SK-N-SH treated with all-trans-retinoic acid at 6 μM for 48 hours (cell line): ENCODE results near the gene GPATCH3.

Experiments
- ATAC-seq: fragments of 200-7000 bp; cut with Tn5 transposase; 3 replicates; pipeline ENCODE4 v1.9.1; 2020; ENCODE audit warnings: mild to moderate bottlenecking, moderate library complexity
- ARNTL ChIP-seq: fragments of 450-650 bp; formaldehyde crosslinking; IDR thresholded peaks from 2 replicates; pipeline ENCODE4 v1.5.0; 2020; ENCODE audit warnings: low read depth, mild to moderate bottlenecking, moderate library complexity, borderline replicate concordance
- CREB5 ChIP-seq: fragments of 250-450 bp; sonication (Bioruptor Pico); IDR thresholded peaks from 2 replicates; pipeline ENCODE4 v1.5.1; 2020; ENCODE audit warnings: low read depth, mild to moderate bottlenecking, moderate library complexity
- CSDC2 ChIP-seq: fragments of 250-450 bp; sonication (Bioruptor Pico); IDR thresholded peaks from 2 replicates; pipeline ENCODE4 v1.5.0; 2020; ENCODE audit warnings: mild to moderate bottlenecking, moderate library complexity
- ESRRG ChIP-seq: fragments of 250-450 bp; sonication (Bioruptor Pico); IDR thresholded peaks from 2 replicates; pipeline ENCODE4 v1.6.1; 2021; ENCODE audit warnings: mild to moderate bottlenecking
- GLIS3 ChIP-seq: fragments of 250-450 bp; sonication (Bioruptor Pico); IDR thresholded peaks from 2 replicates; pipeline ENCODE4 v1.5.0; 2020; ENCODE audit warnings: mild to moderate bottlenecking, moderate library complexity
- ISL1 ChIP-seq: fragments of 250-450 bp; sonication (Bioruptor Pico); IDR thresholded peaks from 2 replicates; pipeline ENCODE4 v2.1.2; 2022; ENCODE audit warnings: mild to moderate bottlenecking, moderate library complexity
- OSR1 ChIP-seq: fragments of 250-450 bp; sonication (Bioruptor Pico); IDR thresholded peaks from 2 replicates; pipeline ENCODE4 v1.8.0; 2022; ENCODE audit warnings: moderate library complexity, mild to moderate bottlenecking, inconsistent platforms
- PATZ1 ChIP-seq: fragments of 250-450 bp; sonication (Bioruptor Pico); IDR thresholded peaks from 2 replicates; pipeline ENCODE4 v1.8.0; 2020; ENCODE audit warnings: mild to moderate bottlenecking, moderate library complexity, borderline replicate concordance
- POU6F1 ChIP-seq: fragments of 250-450 bp; sonication (Bioruptor Pico); IDR thresholded peaks from 2 replicates; pipeline ENCODE4 v1.8.0; 2021; ENCODE audit warnings: low read depth, mild to moderate bottlenecking, moderate library complexity, borderline replicate concordance
- PPARA ChIP-seq: fragments of 250-450 bp; sonication (Bioruptor Pico); IDR thresholded peaks from 2 replicates; pipeline ENCODE4 v1.5.0; 2020; ENCODE audit warnings: mild to moderate bottlenecking, borderline replicate concordance
- RARB ChIP-seq: fragments of 250-450 bp; sonication (Bioruptor Pico); IDR thresholded peaks from 2 replicates; pipeline ENCODE4 v1.8.0; 2021; ENCODE audit warnings: mild to moderate bottlenecking, moderate library complexity
- SNAI2 ChIP-seq: fragments of 250-450 bp; sonication (Bioruptor Pico); IDR thresholded peaks from 2 replicates; pipeline ENCODE4 v1.5.0; 2020; ENCODE audit warnings: mild to moderate bottlenecking, moderate library complexity
- TCF4 ChIP-seq: fragments of 250-450 bp; sonication (Bioruptor Pico); IDR thresholded peaks from 2 replicates; pipeline ENCODE4 v1.8.0; 2021; ENCODE audit warnings: mild to moderate bottlenecking, moderate library complexity, borderline replicate concordance
- ZC3H10 ChIP-seq: fragments of 250-450 bp; sonication (Bioruptor Pico); IDR thresholded peaks from 2 replicates; pipeline ENCODE4 v1.5.1; 2021; ENCODE audit warnings: mild to moderate bottlenecking, moderate library complexity
- ZFP3 ChIP-seq: fragments of 250-450 bp; sonication (Bioruptor Pico); IDR thresholded peaks from 2 replicates; pipeline ENCODE4 v1.5.0; 2020; ENCODE audit warnings: mild to moderate bottlenecking, moderate library complexity
- ZFP30 ChIP-seq: fragments of 450-650 bp; formaldehyde crosslinking; IDR thresholded peaks from 2 replicates; pipeline ENCODE4 v1.5.0; 2022; ENCODE audit warnings: mild to moderate bottlenecking, moderate library complexity
- ZNF565 ChIP-seq: fragments of 450-650 bp; formaldehyde crosslinking; conservative IDR thresholded peaks from 2 replicates; pipeline ENCODE4 v1.5.0; 2020; ENCODE audit warnings: low read depth, mild to moderate bottlenecking, moderate library complexity
- ZNF70 ChIP-seq: fragments of 450-650 bp; formaldehyde crosslinking; IDR thresholded peaks from 2 replicates; pipeline ENCODE4 v1.5.0; 2020; ENCODE audit warnings: mild to moderate bottlenecking, moderate library complexity
- ZNF8 ChIP-seq: fragments of 450-650 bp; formaldehyde crosslinking; IDR thresholded peaks from 2 replicates; pipeline ENCODE4 v1.5.0; 2020; ENCODE audit warnings: mild to moderate bottlenecking, moderate library complexity
- TF ChIP-seq, protein P1 (sequence below): fragments of 250-450 bp; sonication (Bioruptor Pico); IDR thresholded peaks from 2 replicates; pipeline ENCODE4 v1.5.1; 2021; ENCODE audit warnings: mild to moderate bottlenecking, moderate library complexity
- TF ChIP-seq, protein P2 (sequence below): fragments of 250-450 bp; sonication (Bioruptor Pico); IDR thresholded peaks from 2 replicates; pipeline ENCODE4 v1.5.0; 2020; ENCODE audit warnings: mild to moderate bottlenecking, moderate library complexity

GPATCH3 gene

DNA sequence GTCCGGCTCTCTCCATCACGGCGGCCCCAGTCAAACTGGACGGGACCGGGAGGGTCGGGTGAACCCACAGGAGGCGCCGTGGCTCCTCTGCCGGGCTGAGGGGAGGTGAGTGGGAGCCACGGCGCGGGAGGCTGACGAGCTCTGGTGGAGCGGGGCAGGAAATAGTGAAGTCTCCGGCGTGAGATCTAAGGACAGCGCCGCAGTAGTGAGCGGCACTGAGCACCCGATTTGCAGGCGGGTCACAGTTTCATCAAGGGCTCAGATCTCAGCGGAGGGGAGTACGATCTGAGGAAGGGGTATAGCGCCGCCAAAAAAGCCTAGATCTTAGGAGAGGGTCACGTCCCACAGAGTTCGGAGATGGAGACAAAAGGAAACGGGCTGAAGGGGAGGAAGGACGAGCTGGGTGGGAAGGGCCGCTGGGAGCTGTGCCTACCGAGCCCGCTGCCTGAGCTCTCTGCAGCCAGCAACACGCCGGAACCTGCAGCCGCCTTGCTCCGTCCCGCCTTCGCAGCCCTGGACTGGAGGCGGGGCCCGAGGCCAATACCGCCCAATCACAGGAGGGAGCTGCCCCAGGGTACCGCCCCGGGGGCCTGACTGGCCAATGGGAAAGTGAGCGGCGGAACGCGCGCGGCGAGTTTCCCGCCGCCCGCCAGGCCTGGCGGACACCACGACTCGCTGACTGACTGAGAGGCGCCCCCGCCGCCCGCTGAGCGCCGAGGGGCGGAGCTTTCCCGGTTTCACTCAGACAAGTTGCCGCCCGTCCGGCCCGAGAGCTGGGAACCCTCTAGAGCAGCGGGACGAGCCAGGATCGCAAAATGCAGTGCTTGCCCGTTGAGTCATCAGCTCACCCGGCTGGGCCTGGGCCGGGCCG is 35.4 kb downstream of the GPATCH3 start:
- TF ChIP-seq, protein P1, sequence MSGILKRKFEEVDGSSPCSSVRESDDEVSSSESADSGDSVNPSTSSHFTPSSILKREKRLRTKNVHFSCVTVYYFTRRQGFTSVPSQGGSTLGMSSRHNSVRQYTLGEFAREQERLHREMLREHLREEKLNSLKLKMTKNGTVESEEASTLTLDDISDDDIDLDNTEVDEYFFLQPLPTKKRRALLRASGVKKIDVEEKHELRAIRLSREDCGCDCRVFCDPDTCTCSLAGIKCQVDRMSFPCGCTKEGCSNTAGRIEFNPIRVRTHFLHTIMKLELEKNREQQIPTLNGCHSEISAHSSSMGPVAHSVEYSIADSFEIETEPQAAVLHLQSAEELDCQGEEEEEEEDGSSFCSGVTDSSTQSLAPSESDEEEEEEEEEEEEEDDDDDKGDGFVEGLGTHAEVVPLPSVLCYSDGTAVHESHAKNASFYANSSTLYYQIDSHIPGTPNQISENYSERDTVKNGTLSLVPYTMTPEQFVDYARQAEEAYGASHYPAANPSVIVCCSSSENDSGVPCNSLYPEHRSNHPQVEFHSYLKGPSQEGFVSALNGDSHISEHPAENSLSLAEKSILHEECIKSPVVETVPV, result no peak
- no peak for TF ChIP-seq ARNTL (CRISPR knock-in tag)
- TF ChIP-seq ZNF8, result no peak
- TF ChIP-seq PATZ1 (CRISPR knock-in tag), result no peak
- no peak for TF ChIP-seq CSDC2 (CRISPR knock-in tag)
- ATAC-seq, result peak; percentile 97

GRCh38 chr1:26863685-26864077 is 36.6 kb downstream of the GPATCH3 start:
- TF ChIP-seq ESRRG (CRISPR knock-in tag) (no peak), OSR1 (CRISPR knock-in tag) (no peak), ZC3H10 (CRISPR knock-in tag) (no peak), ARNTL (CRISPR knock-in tag) (no peak), POU6F1 (no peak), PATZ1 (CRISPR knock-in tag) (no peak), GLIS3 (CRISPR knock-in tag) (no peak), CSDC2 (CRISPR knock-in tag) (no peak), RARB (CRISPR knock-in tag) (no peak), ZFP30 (no peak), CREB5 (CRISPR knock-in tag) (no peak)
- TF ChIP-seq, protein P2, sequence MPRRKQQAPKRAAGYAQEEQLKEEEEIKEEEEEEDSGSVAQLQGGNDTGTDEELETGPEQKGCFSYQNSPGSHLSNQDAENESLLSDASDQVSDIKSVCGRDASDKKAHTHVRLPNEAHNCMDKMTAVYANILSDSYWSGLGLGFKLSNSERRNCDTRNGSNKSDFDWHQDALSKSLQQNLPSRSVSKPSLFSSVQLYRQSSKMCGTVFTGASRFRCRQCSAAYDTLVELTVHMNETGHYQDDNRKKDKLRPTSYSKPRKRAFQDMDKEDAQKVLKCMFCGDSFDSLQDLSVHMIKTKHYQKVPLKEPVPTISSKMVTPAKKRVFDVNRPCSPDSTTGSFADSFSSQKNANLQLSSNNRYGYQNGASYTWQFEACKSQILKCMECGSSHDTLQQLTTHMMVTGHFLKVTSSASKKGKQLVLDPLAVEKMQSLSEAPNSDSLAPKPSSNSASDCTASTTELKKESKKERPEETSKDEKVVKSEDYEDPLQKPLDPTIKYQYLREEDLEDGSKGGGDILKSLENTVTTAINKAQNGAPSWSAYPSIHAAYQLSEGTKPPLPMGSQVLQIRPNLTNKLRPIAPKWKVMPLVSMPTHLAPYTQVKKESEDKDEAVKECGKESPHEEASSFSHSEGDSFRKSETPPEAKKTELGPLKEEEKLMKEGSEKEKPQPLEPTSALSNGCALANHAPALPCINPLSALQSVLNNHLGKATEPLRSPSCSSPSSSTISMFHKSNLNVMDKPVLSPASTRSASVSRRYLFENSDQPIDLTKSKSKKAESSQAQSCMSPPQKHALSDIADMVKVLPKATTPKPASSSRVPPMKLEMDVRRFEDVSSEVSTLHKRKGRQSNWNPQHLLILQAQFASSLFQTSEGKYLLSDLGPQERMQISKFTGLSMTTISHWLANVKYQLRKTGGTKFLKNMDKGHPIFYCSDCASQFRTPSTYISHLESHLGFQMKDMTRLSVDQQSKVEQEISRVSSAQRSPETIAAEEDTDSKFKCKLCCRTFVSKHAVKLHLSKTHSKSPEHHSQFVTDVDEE (CRISPR knock-in tag), result no peak
- TF ChIP-seq, all 23 proteins: peak for 0
- no peak for ATAC-seq

- ATAC-seq, result no peak
- TF ChIP-seq ZNF8, result no peak
- TF ChIP-seq ISL1 (CRISPR knock-in tag), result no peak
- TF ChIP-seq OSR1 (CRISPR knock-in tag), result no peak
- no peak for TF ChIP-seq ZNF565
- TF ChIP-seq GLIS3 (CRISPR knock-in tag), result no peak
- no peak for TF ChIP-seq ZC3H10 (CRISPR knock-in tag)
- TF ChIP-seq, protein P2 (CRISPR knock-in tag), result no peak
- TF ChIP-seq ZNF70 (CRISPR knock-in tag), result no peak
- no peak for TF ChIP-seq TCF4 (CRISPR knock-in tag)
- no peak for TF ChIP-seq ZFP3 (CRISPR knock-in tag)
- TF ChIP-seq ARNTL (CRISPR knock-in tag), result no peak
- TF ChIP-seq SNAI2 (CRISPR knock-in tag), result no peak
- no peak for TF ChIP-seq PPARA
- TF ChIP-seq ZFP30, result no peak
- no peak for TF ChIP-seq CSDC2 (CRISPR knock-in tag)
Measured at GRCh38 chr1:26862781-26863684, 37.2 kb downstream of the GPATCH3 start, which contains the start of gene SFN. SFN (plus strand) TSS chr1:26863149; CDS start chr1:26863213, 64 bp downstream.
